ENCODE results near the gene SPATA6L.
A peak's percentile ranks its signal among the peaks of the same experiment; 100 is the strongest.

The SPATA6L gene

GRCh38 chr9:4686112-4686511, 19.8 kb upstream of the SPATA6L start:
- H3K27ac ChIP-seq: no peak overlapping the region
- no peak for TF ChIP-seq CTCF (conservative IDR thresholded peaks at IDR 0.05)

GRCh38 chr9:4684820-4685219, 18.5 kb upstream of the SPATA6L start:
- no peak for TF ChIP-seq CTCF (conservative IDR thresholded peaks at IDR 0.05)
- no peak overlapping the region for H3K27ac ChIP-seq

- TF ChIP-seq CTCF (conservative IDR thresholded peaks at IDR 0.05): no peak
- H3K27ac ChIP-seq: peak overlapping the region; percentile 99
Measured at GRCh38 chr9:4680750-4681149, 14.5 kb upstream of the SPATA6L start.

GRCh38 chr9:4680173-4680525, 13.9 kb upstream of the SPATA6L start:
- TF ChIP-seq CTCF (conservative IDR thresholded peaks at IDR 0.05): no peak
- peak overlapping the region; percentile 99 for H3K27ac ChIP-seq

- peak; percentile 75 for TF ChIP-seq CTCF (conservative IDR thresholded peaks at IDR 0.05)
- H3K27ac ChIP-seq: peak within 1 kb of the TSS; percentile 99
Measured at GRCh38 chr9:4679268-4680172, 13.2 kb upstream of the SPATA6L start, which contains the start of gene CDC37L1. Gene CDC37L1, plus strand, starts transcription at chr9:4679569. Its CDS starts 199 bp downstream, at chr9:4679768.

- TF ChIP-seq CTCF (conservative IDR thresholded peaks at IDR 0.05): no peak
Measured at GRCh38 chr9:4678679-4679267, 12.5 kb upstream of the SPATA6L start.

GRCh38 chr9:4677392-4677791, 11.1 kb upstream of the SPATA6L start:
- no peak for TF ChIP-seq CTCF (conservative IDR thresholded peaks at IDR 0.05)
- peak overlapping the region; percentile 99 for H3K27ac ChIP-seq

More at GRCh38 chr9:4678679-4679267, 12.5 kb upstream of the SPATA6L start:
- peak overlapping the region; percentile 99 for H3K27ac ChIP-seq
